SHP77 (cell line): ENCODE results near the gene IGSF8.

Experiments used
- DNase-seq, 2 experiments: peaks; one replicate each; lab custom pipeline; 2025; lab: John Stamatoyannopoulos, UW

Gene IGSF8

DNA sequence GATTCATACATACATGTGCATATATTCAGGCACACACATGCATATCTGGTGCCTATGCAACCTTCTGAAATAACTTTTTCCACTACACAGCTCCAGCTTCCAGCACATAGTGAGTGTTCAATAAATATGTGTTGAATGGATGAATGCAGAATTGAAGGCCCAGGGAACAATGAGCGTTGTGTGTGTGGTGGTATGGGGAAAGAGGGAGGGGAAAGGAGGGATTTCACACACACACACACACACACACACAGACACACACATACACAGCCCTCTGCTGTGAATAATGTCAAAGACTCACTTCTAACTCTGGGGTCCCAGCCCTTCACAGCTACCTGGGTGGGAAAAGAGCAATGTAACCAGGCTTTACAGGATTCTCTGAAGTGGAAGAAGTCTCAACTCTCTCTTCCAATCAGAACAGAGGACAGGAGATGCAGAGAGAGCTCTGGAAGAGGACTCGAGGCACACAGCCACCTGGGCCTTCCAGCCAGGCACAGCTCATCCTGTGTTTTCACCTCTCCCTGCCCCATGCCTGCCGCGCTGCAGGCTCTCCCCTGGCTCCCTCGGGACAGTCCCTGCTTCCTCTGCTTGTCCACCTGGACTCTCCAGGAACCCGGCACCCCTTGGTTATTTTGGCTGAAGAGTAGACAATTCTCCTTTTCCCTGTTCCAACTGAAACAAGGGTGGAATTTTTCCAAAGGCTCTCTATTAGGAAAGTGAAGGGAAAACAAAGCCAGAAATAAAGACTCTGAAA is 5.4 kb upstream of the IGSF8 start:
- DNase-seq, result no peak

DNA sequence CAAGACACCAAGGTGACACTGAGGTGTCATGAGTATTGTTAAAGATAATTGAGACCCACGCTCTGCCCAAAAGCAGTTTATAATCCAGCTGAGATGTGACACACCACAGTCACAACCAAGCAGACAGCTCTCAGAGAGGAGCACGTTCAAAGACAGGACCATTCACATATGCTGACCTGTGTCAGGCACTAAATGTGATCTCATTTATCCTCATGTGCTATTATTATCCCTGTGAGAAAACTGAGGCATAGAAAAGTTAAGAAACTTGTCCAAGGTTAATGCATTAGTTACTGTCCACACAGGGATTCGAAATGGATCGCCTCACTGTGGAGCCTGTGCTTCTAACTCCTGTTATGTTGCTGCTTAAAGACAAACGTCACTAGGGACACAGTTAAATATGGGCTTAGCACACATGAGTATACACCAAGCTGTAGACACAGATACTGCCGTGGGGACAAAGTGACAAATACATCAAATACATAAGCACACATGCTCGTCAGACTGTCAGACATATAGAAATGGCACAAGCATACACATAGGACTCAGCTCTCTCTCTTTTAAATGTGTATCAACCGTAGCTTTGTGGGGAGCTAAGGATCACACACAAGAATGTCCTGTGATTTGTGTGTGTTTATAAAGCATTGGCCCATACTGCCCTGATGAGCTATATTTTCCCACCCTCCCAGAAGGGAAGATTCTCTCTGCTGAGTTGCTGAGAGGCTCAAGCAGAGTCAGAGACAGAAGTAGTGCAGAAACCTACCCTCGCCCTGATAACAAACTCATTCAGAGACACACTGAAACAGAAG is 3.5 kb upstream of the IGSF8 start:
- no peak for DNase-seq

DNA sequence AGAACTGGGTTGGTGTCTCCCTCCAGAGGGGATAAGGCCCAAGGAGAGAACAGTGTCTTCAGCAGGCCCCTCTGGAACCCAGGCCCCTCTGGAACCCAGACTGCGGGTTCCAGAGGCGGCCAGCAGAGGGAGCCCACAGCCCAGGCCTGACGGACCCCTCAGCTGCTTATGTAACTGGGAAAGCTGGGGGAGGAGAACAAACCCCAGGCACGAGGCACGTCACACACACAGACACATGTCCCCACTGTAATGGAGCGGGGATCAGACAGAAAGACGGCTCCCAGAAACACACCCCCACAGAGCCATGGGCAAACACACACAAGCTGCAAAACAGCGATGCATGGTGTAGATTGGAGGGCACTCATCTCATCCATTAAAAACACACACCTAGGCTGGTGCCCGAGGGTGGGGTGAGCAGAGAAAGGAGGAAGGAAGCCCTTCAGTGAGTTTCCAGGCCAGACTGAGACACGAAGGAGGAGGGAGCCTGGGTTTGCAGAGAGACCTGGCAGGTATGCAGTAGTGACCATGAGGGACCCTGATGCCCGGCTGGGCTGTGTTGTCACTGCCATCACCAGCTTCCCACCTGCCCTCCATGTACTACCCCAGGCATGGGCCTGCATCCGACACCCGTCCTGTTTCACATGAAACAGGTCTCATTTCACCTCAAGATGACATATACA is 2.8 kb upstream of the IGSF8 start:
- DNase-seq, result peak; percentile 63 to 71

DNA sequence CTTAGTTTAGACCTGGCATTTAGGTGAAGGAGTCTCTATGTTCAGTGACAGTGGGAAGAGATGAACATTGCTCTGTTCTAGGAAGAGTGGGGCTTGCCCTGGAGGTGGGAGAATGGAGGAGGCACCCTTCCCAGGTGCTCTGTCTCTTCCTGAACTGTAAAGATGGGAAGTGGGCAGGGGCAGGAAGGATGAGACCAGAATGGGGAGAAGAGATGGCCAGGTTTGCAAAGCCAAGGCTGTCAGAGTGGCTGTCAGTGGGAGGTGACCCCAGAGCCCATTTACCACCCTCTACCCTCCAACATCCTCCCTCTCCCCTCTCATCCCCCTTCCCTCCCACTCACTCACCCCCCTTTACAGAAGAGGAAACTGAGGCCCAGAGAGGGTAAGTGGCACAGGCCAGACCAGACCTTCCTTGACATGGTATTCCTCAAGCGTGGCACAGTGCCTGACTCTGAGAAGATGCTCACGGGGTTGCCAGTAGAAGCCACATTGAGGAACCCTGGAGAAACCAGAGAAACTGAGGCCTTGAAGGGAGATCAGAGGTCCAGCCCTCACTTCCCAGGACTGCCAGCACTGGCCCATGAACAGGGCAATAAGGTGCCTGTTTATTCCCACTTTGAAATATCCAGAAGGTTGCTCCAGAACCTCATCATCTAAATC is 1.4 kb upstream of the IGSF8 start:
- DNase-seq, result no peak

DNA sequence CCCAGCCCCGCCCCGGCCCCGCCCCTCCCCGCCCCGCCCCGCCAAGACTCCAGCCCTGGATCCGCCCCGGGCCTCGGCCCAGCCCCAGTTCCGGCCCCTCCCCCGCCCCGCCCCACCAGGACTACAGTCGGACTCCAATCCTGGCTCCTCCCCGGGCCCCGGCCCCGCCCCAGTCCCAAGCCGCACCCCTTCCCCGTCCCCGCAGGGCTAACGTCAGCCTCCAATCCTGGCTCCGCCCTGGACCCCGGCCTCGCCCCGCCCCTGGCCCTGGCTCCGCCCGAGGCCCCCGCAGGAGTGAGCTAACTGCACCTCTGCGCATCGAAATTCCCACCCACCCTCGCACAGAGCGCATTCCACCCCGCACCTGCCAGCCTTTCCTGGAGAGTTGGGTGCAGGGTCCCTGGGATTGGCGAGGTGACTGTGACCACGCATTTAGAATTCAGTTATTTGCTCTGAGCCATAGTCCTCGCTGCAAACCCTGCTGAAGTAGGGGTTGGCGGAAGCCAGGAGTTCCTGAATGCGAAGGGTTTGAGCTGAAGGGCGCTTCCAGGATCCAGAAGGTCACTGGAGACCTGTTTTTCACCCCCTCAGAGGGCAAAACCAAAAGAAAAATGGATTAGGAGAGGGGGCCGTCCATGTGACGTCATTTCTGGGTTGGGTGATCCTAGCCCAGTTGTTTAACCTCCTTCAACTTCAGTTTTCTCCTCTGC is 588 bp upstream of the IGSF8 start:
- DNase-seq, result peak; percentile 91 to 94

DNA sequence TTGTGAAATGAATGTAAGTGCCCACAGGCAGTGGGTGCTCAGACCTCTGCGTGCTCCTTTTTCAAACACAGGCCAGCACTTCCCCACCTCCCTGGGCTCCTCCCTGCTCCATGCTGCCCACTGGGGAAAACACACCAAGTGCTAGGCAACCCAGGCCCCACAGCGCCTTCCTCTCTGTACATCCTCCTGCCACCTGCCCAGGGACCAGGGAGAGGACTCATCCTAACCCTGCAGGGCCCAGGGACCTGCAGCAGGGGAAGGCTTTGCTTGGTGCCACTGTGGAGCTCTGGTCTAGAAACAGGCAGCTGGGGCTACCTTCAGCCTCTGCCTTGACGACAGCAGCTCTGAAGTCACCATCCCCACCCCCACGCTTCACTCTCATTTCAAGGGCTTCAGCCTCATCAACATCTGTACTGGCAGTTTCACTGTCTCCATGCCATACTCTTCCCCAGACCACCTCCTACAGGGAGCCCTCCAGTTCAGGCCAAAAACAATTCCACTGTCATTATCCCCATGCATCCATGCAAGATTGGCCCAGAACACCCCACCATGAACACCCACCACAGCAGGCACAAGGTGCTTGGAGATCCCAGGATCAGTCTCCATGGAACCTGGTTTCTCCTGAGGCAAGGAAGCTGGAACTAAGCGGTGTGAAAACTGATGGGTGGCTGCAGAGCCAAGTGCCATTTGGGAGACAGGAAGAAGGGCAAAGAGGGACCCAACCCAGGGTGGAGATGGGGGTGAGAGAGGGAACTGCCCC is 1.1 kb downstream of the IGSF8 start:
- DNase-seq, result no peak

DNA sequence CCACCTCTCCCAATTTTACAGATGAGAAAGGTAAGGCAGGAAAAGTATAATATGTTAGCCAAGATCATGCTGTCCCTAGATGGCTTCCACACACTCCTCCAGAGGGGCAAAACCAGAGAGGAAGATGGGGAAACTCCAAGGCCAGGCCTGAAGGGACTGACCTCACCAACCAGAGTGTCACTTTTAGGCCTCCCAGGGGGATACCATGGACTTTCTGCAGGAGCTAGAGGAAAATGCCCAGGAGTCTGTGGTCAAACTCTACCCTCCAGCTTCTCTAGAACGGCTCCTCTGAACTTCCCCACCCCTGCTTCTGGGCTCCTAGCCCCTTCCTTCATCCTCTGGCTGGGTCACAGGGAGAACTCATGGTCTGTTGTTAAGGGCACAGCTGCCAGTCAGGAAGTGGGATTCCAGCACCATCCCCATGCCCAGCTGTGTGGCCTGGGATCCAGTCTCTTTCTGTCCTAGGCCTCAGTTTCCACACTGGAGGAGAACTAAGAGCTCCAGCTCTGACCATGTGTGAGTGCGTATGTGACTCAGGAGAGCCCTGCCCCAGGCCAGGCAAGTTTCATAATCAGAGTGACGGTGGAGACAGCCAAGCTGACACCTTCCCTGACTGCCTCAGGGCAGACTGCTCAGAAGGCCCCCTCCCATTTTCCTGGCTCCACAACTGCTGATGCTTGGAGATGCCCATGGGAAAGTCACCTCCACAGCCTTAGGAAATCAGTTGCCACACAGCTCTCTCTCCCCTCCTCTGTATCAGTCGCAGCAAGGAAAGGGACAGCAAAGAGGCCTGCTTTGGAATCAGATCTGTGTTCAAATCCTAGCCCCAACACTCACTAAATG is 1.9 kb downstream of the IGSF8 start:
- DNase-seq, result no peak

DNA sequence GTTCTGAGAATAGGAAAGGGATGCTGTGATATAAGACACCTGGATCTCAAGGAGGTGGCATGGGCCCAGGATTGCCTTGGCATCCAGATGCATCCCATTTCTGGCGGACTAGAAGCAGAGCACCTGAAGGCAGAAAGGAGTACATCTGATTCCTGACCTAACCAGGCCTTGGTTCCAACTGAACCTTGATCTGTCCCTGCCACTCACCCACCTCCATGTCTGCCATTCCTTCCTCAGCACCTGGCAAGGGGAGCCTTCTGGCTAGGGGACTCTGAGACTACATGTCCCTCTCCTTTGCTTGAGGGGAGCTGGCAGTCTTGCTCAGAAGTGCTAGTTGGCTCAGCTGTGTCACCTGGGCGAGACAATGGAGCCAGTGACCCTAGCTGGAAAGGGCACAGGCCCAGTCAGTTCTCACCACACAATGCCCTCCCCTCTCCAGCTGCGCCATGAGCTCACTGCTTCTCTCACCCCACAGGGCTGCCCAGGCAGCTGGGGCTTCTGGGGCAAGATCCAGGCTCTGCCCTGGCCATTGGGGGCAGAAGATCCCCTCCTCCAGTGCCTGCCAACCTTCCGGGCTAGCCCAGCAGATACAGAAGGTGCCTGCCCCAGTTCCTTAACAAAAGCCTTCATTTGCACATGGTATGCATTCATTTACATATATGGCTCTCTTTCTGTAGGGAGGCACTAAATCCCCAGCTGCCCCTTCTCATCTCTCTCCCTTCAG is 2.9 kb downstream of the IGSF8 start:
- no peak for DNase-seq

DNA sequence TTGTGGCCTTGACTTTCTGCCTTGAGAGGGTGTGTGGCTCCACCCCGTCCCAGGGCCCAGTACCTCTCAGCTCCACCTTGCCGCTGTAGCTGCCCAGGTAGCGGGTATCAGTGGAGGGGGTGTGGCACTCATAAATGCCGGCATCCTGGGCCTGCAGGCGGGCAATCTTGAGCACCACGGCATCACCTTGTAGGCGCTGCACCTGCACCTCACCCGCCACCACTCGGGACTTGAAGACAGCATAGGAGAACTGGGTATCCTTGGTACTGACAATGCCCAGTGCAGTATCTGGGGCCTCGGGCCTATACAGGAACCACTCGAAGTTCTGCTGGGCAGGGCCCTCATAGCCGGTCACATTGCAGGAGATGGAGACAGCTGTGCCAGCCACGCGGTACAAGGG is 3.6 kb downstream of the IGSF8 start:
- no peak for DNase-seq

DNA sequence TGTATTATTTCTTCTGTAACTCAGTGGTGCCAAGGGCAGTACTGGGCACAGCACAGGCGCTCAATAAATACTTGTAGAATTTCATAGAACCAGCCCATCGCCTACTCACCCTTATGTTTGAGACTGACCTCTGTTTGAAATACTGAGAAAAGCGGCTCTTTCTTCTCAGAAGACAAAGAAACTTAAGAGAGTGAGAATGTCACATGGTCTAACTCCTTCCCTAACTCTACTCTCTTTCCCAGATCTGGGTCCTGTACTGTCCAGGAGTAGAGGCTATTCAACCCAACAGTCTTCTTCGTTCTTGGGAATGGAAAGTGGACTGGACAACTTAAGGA is 4.2 kb downstream of the IGSF8 start:
- DNase-seq, result no peak

DNA sequence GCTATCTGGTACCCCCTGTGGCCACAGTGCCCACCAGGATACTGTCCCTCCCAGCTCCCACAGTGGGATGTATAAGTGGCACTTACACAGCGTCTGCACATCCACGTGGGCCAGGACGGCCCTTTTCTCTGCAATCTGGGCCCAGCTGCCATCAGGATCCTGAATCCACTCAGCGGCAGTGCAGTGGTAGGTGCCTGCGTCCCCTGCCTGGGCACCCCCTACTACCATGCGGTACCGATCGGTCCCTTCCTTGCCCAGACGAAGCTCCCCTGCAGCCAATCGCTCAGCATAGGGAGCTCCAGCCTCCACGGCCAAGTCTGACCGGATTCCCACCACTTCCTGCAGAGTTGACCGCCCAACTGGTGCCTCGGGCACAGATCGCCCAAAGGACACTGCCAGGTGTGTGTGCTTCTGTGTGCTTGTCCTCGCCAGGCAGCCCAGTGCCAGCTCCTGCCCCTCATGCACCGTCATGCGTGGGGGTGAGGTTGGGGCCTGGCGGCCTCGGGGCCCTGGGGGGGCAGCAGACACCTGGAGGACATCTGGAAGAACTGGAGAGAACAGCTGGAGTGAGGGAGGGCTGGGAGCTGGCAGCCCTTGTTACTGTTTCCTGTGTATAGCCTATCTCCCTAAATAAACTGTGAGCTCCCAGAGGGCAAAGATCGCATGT is 4.7 kb downstream of the IGSF8 start:
- DNase-seq, result no peak

DNA sequence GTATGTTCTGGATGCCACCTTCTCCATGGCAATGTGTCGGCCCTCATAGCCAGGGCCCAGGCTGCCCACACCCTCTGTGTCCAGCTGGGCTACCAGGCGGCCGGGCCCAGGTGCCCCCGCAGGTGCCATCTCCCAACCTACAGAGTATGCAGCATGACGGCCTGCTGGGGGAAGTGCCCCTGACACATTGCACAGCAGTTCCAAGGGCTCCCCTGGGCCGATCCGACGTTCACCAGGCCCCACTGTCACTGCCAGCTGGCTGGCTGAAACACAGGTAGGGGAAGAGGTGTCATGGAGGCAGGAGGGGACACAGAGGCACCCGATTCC is 5.4 kb downstream of the IGSF8 start:
- DNase-seq, result no peak

DNA sequence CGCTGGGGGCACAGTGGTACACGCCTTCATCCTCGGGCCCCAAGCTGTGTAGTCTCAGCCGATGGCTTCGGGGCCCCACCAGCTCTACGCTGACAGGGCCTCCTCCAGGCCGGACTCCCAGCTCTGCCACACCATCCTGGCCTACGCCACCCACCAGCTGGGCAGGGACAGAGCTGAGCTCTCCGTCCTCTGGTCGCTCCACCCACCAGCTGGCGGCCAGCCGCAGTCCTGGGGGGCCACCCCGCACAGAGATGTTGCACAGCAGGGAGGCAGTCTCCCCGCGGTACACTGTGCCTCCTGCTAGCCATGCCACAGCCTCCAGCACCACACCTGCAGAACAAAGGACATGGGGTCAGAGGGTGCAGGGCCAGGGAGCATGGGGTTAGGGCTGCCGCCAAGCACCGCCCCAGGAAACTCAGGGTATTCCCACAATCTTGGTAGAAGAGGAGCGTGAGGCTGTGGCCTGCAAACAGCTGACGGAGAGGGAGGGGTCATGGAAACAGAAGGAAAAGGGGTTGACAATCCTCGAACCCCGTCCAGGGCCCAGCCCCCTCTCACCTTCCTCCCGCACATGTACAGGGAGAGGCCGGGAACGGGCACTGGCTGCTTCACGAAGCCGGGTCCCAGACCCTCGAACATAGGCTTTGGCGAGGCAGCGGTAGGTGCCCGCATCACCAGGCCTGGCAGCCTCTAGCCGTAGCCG is 5.9 kb downstream of the IGSF8 start:
- no peak for DNase-seq

DNA sequence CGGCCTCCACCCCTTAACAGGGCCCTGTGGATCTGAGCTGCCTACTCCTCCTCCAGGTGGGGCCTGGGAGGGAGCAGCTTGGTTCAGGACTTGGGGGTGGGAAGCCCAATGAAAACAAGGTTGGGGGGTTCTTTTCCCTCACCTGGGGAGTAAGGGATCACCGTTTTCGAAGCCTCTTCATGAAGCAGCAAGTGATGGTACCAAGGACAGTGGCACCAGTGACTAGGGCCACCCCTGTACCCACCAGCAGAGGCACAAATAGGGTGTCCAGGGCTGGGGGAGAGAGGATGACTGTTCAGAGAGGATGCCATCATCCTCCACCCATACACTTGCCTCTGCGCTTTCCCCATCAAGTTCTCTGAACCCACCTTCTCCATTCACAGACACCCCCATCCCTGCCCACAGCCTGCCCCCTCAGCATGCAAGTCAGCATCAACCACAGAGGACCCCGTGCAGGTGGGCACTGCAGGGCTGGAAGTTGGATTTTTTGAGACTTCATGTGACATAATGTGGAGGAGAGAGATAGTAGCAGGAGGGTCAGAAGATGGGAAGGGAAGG is 6.7 kb downstream of the IGSF8 start:
- no peak for DNase-seq

DNA sequence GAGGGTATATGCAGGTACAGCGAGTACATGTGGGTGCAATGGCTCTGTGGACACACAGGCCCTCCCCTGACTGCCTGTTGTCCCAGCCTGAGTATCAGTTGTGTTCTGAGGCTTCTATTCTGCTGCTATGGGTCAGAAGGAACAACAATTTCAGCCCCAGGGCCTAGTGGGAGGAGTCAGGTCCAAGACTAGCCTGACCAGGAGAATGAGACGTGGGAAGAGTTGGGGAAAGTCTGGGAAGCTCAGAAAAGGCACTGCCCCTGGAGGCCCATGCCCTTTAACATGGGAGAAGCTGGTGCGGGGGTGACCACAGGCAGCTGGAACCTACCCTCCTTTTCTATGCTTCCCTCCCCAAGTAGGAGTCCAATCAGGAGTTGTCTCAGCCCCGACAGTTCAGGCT is 7.7 kb downstream of the IGSF8 start:
- no peak for DNase-seq

DNA sequence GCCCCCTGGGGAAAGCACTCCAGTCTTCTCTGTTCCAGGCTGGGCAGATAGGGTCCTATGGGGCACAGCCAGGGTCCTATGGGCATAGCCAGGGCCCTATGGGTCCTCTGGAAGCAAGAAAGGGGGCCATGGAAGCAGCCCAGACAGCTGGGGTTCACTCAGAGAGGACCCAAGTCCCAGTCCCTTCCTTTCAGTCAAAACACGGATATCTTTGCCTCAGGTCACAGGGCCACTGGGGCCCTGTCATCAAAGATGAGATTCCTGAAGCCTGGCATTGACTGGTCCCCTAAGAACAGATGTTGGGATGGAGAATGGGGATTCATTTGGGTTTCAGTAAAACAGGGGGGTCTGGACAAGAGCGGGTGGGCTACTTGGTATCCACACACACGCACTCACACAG is 8.5 kb downstream of the IGSF8 start:
- no peak for DNase-seq

DNA sequence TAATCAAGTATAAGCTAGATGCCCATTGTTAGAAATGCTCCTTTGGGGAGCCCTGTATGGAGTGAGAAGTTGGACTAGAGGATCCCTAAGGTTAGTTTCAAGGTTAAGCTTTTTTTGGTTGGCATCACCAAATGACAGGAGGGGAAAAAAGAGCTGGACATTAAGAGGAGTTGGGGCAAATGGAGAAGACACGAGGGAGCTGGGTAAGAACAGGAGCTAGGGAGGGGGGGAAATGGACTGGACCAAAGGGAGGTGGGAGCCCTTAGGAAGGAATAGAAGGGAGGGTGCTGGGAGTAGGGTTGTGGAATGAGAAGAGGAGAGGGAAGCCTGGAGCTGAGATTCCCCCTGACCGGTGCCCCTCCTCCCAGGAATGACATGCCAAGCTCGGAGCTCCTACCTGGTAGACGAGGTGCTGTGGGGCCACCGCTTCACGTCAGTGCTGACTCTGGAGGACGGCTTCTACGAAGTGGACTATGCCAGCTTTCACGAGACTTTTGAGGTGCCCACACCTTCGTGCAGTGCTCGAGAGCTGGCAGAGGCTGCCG is 11.2 kb downstream of the IGSF8 start:
- DNase-seq, result no peak

DNA sequence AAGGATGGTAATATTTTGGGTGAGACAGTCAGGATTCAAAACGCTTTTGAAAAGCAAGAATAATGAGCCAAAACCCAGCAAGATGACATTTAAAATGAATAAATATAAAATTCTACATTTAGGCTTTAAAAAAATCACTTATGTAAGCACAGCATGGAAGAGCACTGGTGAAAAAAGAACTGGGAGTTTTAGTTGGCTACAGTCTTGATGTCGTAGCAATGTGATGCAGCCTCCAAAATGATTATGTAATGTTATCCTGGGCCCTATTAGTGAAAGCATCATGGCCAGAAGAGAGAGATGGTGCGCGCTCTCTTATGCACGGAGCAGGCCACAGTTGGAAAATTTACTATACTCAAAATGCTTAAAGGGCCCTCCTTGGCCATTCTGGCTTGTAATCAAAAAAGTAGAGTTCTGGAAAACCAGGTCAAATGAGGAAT is 11.9 kb downstream of the IGSF8 start:
- DNase-seq, result no peak
